ENCODE results near the gene MBD2.
A peak's percentile ranks its signal among the peaks of the same experiment; 100 is the strongest.

GRCh38 chr18:54254265-54254758 lies 29.8 kb upstream of the MBD2 start:
- TF ChIP-seq, protein P1, sequence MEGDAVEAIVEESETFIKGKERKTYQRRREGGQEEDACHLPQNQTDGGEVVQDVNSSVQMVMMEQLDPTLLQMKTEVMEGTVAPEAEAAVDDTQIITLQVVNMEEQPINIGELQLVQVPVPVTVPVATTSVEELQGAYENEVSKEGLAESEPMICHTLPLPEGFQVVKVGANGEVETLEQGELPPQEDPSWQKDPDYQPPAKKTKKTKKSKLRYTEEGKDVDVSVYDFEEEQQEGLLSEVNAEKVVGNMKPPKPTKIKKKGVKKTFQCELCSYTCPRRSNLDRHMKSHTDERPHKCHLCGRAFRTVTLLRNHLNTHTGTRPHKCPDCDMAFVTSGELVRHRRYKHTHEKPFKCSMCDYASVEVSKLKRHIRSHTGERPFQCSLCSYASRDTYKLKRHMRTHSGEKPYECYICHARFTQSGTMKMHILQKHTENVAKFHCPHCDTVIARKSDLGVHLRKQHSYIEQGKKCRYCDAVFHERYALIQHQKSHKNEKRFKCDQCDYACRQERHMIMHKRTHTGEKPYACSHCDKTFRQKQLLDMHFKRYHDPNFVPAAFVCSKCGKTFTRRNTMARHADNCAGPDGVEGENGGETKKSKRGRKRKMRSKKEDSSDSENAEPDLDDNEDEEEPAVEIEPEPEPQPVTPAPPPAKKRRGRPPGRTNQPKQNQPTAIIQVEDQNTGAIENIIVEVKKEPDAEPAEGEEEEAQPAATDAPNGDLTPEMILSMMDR (IDR thresholded peaks at IDR 0.05; ENCODE audit: low read depth, low read length, missing input control), result no peak
- TF ChIP-seq, protein P2, sequence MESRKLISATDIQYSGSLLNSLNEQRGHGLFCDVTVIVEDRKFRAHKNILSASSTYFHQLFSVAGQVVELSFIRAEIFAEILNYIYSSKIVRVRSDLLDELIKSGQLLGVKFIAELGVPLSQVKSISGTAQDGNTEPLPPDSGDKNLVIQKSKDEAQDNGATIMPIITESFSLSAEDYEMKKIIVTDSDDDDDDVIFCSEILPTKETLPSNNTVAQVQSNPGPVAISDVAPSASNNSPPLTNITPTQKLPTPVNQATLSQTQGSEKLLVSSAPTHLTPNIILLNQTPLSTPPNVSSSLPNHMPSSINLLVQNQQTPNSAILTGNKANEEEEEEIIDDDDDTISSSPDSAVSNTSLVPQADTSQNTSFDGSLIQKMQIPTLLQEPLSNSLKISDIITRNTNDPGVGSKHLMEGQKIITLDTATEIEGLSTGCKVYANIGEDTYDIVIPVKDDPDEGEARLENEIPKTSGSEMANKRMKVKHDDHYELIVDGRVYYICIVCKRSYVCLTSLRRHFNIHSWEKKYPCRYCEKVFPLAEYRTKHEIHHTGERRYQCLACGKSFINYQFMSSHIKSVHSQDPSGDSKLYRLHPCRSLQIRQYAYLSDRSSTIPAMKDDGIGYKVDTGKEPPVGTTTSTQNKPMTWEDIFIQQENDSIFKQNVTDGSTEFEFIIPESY (IDR thresholded peaks at IDR 0.05), result peak; percentile 63
- TF ChIP-seq, protein P3, sequence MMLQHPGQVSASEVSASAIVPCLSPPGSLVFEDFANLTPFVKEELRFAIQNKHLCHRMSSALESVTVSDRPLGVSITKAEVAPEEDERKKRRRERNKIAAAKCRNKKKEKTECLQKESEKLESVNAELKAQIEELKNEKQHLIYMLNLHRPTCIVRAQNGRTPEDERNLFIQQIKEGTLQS (IDR thresholded peaks at IDR 0.05), result no peak
- peak; percentile 37 to 49 for TF ChIP-seq RAD21 (IDR thresholded peaks at IDR 0.05)
- peak; percentile 95 to 96 for TF ChIP-seq HNF4A (conservative IDR thresholded peaks at IDR 0.05)
- TF ChIP-seq, protein P4, sequence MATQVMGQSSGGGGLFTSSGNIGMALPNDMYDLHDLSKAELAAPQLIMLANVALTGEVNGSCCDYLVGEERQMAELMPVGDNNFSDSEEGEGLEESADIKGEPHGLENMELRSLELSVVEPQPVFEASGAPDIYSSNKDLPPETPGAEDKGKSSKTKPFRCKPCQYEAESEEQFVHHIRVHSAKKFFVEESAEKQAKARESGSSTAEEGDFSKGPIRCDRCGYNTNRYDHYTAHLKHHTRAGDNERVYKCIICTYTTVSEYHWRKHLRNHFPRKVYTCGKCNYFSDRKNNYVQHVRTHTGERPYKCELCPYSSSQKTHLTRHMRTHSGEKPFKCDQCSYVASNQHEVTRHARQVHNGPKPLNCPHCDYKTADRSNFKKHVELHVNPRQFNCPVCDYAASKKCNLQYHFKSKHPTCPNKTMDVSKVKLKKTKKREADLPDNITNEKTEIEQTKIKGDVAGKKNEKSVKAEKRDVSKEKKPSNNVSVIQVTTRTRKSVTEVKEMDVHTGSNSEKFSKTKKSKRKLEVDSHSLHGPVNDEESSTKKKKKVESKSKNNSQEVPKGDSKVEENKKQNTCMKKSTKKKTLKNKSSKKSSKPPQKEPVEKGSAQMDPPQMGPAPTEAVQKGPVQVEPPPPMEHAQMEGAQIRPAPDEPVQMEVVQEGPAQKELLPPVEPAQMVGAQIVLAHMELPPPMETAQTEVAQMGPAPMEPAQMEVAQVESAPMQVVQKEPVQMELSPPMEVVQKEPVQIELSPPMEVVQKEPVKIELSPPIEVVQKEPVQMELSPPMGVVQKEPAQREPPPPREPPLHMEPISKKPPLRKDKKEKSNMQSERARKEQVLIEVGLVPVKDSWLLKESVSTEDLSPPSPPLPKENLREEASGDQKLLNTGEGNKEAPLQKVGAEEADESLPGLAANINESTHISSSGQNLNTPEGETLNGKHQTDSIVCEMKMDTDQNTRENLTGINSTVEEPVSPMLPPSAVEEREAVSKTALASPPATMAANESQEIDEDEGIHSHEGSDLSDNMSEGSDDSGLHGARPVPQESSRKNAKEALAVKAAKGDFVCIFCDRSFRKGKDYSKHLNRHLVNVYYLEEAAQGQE (IDR thresholded peaks at IDR 0.05), result peak; percentile 61
- no peak for TF ChIP-seq EGR1 (IDR thresholded peaks at IDR 0.05; ENCODE audit: low read depth in 2 of 2)
- peak; percentile 88 for TF ChIP-seq TAF1 (conservative IDR thresholded peaks at IDR 0.05)
- TF ChIP-seq MAX (IDR thresholded peaks at IDR 0.05), result peak; percentile 74
- no peak for TF ChIP-seq GABPA (IDR thresholded peaks at IDR 0.05 in 1 of 2, conservative IDR thresholded peaks at IDR 0.05 in 1 of 2)

Measured in liver (tissue), 3 donors.